ENCODE measurements around the gene PHF5A.

- TF ChIP-seq EZH2 (optimal IDR thresholded peaks at IDR 0.05; ENCODE audit: low read depth, low read length) = no peak
- TF ChIP-seq, protein P1, sequence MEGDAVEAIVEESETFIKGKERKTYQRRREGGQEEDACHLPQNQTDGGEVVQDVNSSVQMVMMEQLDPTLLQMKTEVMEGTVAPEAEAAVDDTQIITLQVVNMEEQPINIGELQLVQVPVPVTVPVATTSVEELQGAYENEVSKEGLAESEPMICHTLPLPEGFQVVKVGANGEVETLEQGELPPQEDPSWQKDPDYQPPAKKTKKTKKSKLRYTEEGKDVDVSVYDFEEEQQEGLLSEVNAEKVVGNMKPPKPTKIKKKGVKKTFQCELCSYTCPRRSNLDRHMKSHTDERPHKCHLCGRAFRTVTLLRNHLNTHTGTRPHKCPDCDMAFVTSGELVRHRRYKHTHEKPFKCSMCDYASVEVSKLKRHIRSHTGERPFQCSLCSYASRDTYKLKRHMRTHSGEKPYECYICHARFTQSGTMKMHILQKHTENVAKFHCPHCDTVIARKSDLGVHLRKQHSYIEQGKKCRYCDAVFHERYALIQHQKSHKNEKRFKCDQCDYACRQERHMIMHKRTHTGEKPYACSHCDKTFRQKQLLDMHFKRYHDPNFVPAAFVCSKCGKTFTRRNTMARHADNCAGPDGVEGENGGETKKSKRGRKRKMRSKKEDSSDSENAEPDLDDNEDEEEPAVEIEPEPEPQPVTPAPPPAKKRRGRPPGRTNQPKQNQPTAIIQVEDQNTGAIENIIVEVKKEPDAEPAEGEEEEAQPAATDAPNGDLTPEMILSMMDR (IDR thresholded peaks at IDR 0.05; ENCODE audit: low read length) = no peak
Measured at GRCh38 chr22:41508770-41509170, 40.3 kb upstream of the PHF5A start.

All from MM.1S (cell line).